Measurements from ENCODE around the gene UNC80.

The UNC80 gene

GRCh38 chr2:210002158-210003157 is 230.8 kb downstream of the UNC80 start, which contains the start of gene RPE:
Gene RPE, plus strand, starts transcription at chr2:210002638. Its CDS starts 24 bp downstream, at chr2:210002662.
- no peaks in the 10 kb centered on the region for H3K27me3 ChIP-seq (replicated peaks; ENCODE audit: control insufficient read depth, insufficient read depth, low read length)
- DNase-seq (ENCODE audit: low read depth) = peak; percentile 99
- H3K4me3 ChIP-seq (ENCODE audit: low read length) = peak within 1 kb of the TSS; percentile 99
- H3K9me3 ChIP-seq (ENCODE audit: control insufficient read depth, low read length) = no peaks in the 10 kb centered on the region
- peaks cover 44% of the 10 kb centered on the region for H3K4me1 ChIP-seq (ENCODE audit: control insufficient read depth, insufficient read depth, low read length)
- no peaks in the 10 kb centered on the region for H3K36me3 ChIP-seq (ENCODE audit: control insufficient read depth, insufficient read depth, low read length, severe bottlenecking)
- peak within 1 kb of the TSS; percentile 96 for H3K9ac ChIP-seq (ENCODE audit: low read length)

GRCh38 chr2:210003359-210003758 is 231.7 kb downstream of the UNC80 start:
- peak; percentile 56 for DNase-seq (ENCODE audit: low read depth)
- no peaks in the 10 kb centered on the region for H3K9me3 ChIP-seq (ENCODE audit: control insufficient read depth, low read length)
- peak overlapping the region; percentile 99 for H3K4me3 ChIP-seq (ENCODE audit: low read length)
- peaks cover 48% of the 10 kb centered on the region for H3K4me1 ChIP-seq (ENCODE audit: control insufficient read depth, insufficient read depth, low read length)
- no peaks in the 10 kb centered on the region for H3K27me3 ChIP-seq (replicated peaks; ENCODE audit: control insufficient read depth, insufficient read depth, low read length)
- H3K36me3 ChIP-seq (ENCODE audit: control insufficient read depth, insufficient read depth, low read length, severe bottlenecking) = peaks cover 2% of the 10 kb centered on the region
- peak overlapping the region; percentile 96 for H3K9ac ChIP-seq (ENCODE audit: low read length)

GRCh38 chr2:210004881-210005280 is 233.2 kb downstream of the UNC80 start:
- H3K27me3 ChIP-seq (replicated peaks; ENCODE audit: control insufficient read depth, insufficient read depth, low read length) = no peaks in the 10 kb centered on the region
- no peak overlapping the region for H3K9ac ChIP-seq (ENCODE audit: low read length)
- peaks cover 56% of the 10 kb centered on the region for H3K4me1 ChIP-seq (ENCODE audit: control insufficient read depth, insufficient read depth, low read length)
- peaks cover 7% of the 10 kb centered on the region for H3K36me3 ChIP-seq (ENCODE audit: control insufficient read depth, insufficient read depth, low read length, severe bottlenecking)
- H3K4me3 ChIP-seq (ENCODE audit: low read length) = peak overlapping the region; percentile 99
- no peaks in the 10 kb centered on the region for H3K9me3 ChIP-seq (ENCODE audit: control insufficient read depth, low read length)
- DNase-seq (ENCODE audit: low read depth) = peak; percentile 5

- Histone ChIP-seq H3K9ac (ENCODE audit: low read length) (no peak overlapping the region), H3K9me3 (ENCODE audit: control insufficient read depth, low read length) (no peaks in the 10 kb centered on the region), H3K36me3 (ENCODE audit: control insufficient read depth, insufficient read depth, low read length, severe bottlenecking) (peaks cover 27% of the 10 kb centered on the region), H3K4me1 (ENCODE audit: control insufficient read depth, insufficient read depth, low read length) (peaks cover 52% of the 10 kb centered on the region), H3K27me3 (replicated peaks; ENCODE audit: control insufficient read depth, insufficient read depth, low read length) (no peaks in the 10 kb centered on the region), H3K4me3 (ENCODE audit: low read length) (no peak overlapping the region)
- no peak for DNase-seq (ENCODE audit: low read depth)
Measured at GRCh38 chr2:210007895-210008294, 236.3 kb downstream of the UNC80 start.

- Histone ChIP-seq H3K9me3 (ENCODE audit: control insufficient read depth, low read length) (no peaks in the 10 kb centered on the region), H3K4me3 (ENCODE audit: low read length) (no peak overlapping the region), H3K4me1 (ENCODE audit: control insufficient read depth, insufficient read depth, low read length) (peaks cover 43% of the 10 kb centered on the region), H3K36me3 (ENCODE audit: control insufficient read depth, insufficient read depth, low read length, severe bottlenecking) (peaks cover 34% of the 10 kb centered on the region), H3K27me3 (replicated peaks; ENCODE audit: control insufficient read depth, insufficient read depth, low read length) (no peaks in the 10 kb centered on the region), H3K9ac (ENCODE audit: low read length) (no peak overlapping the region)
- DNase-seq (ENCODE audit: low read depth) = no peak
Measured at GRCh38 chr2:210009126-210009525, 237.5 kb downstream of the UNC80 start.

- no peak overlapping the region for H3K4me3 ChIP-seq (ENCODE audit: low read length)
- H3K4me1 ChIP-seq (ENCODE audit: control insufficient read depth, insufficient read depth, low read length) = peaks cover 36% of the 10 kb centered on the region
- peaks cover 37% of the 10 kb centered on the region for H3K36me3 ChIP-seq (ENCODE audit: control insufficient read depth, insufficient read depth, low read length, severe bottlenecking)
- H3K27me3 ChIP-seq (replicated peaks; ENCODE audit: control insufficient read depth, insufficient read depth, low read length) = no peaks in the 10 kb centered on the region
- no peak overlapping the region for H3K9ac ChIP-seq (ENCODE audit: low read length)
- no peak for DNase-seq (ENCODE audit: low read depth)
- H3K9me3 ChIP-seq (ENCODE audit: control insufficient read depth, low read length) = no peaks in the 10 kb centered on the region
Measured at GRCh38 chr2:210009896-210010295, 238.3 kb downstream of the UNC80 start.

GRCh38 chr2:210020138-210020537 is 248.5 kb downstream of the UNC80 start:
- H3K4me3 ChIP-seq (ENCODE audit: low read length) = no peak overlapping the region
- DNase-seq (ENCODE audit: low read depth) = no peak
- H3K27me3 ChIP-seq (replicated peaks; ENCODE audit: control insufficient read depth, insufficient read depth, low read length) = no peaks in the 10 kb centered on the region
- no peaks in the 10 kb centered on the region for H3K9me3 ChIP-seq (ENCODE audit: control insufficient read depth, low read length)
- H3K4me1 ChIP-seq (ENCODE audit: control insufficient read depth, insufficient read depth, low read length) = no peaks in the 10 kb centered on the region
- peaks cover 99% of the 10 kb centered on the region for H3K36me3 ChIP-seq (ENCODE audit: control insufficient read depth, insufficient read depth, low read length, severe bottlenecking)
- no peak overlapping the region for H3K9ac ChIP-seq (ENCODE audit: low read length)

GRCh38 chr2:210022824-210023223 is 251.2 kb downstream of the UNC80 start:
- Histone ChIP-seq H3K27me3 (replicated peaks; ENCODE audit: control insufficient read depth, insufficient read depth, low read length) (no peaks in the 10 kb centered on the region), H3K36me3 (ENCODE audit: control insufficient read depth, insufficient read depth, low read length, severe bottlenecking) (peaks cover 92% of the 10 kb centered on the region), H3K9ac (ENCODE audit: low read length) (no peak overlapping the region)

GRCh38 chr2:210027608-210028007 is 256.0 kb downstream of the UNC80 start:
- Histone ChIP-seq H3K27me3 (replicated peaks; ENCODE audit: control insufficient read depth, insufficient read depth, low read length) (no peaks in the 10 kb centered on the region), H3K9me3 (ENCODE audit: control insufficient read depth, low read length) (no peaks in the 10 kb centered on the region), H3K4me3 (ENCODE audit: low read length) (no peak overlapping the region), H3K4me1 (ENCODE audit: control insufficient read depth, insufficient read depth, low read length) (no peaks in the 10 kb centered on the region), H3K9ac (ENCODE audit: low read length) (no peak overlapping the region), H3K36me3 (ENCODE audit: control insufficient read depth, insufficient read depth, low read length, severe bottlenecking) (peaks cover 57% of the 10 kb centered on the region)
- no peak for DNase-seq (ENCODE audit: low read depth)

More at GRCh38 chr2:210022824-210023223, 251.2 kb downstream of the UNC80 start:
- Histone ChIP-seq H3K4me1 (ENCODE audit: control insufficient read depth, insufficient read depth, low read length) (no peaks in the 10 kb centered on the region), H3K9me3 (ENCODE audit: control insufficient read depth, low read length) (no peaks in the 10 kb centered on the region), H3K4me3 (ENCODE audit: low read length) (no peak overlapping the region)
- no peak for DNase-seq (ENCODE audit: low read depth)

- Histone ChIP-seq H3K27me3 (replicated peaks; ENCODE audit: control insufficient read depth, insufficient read depth, low read length) (no peaks in the 10 kb centered on the region), H3K4me3 (ENCODE audit: low read length) (no peak overlapping the region), H3K9me3 (ENCODE audit: control insufficient read depth, low read length) (no peaks in the 10 kb centered on the region), H3K9ac (ENCODE audit: low read length) (no peak overlapping the region), H3K4me1 (ENCODE audit: control insufficient read depth, insufficient read depth, low read length) (no peaks in the 10 kb centered on the region), H3K36me3 (ENCODE audit: control insufficient read depth, insufficient read depth, low read length, severe bottlenecking) (peaks cover 52% of the 10 kb centered on the region)
- no peak for DNase-seq (ENCODE audit: low read depth)
Measured at GRCh38 chr2:210028178-210028577, 256.5 kb downstream of the UNC80 start.

- no peak overlapping the region for H3K4me3 ChIP-seq (ENCODE audit: low read length)
- no peaks in the 10 kb centered on the region for H3K9me3 ChIP-seq (ENCODE audit: control insufficient read depth, low read length)
- H3K27me3 ChIP-seq (replicated peaks; ENCODE audit: control insufficient read depth, insufficient read depth, low read length) = no peaks in the 10 kb centered on the region
- DNase-seq (ENCODE audit: low read depth) = no peak
- no peak overlapping the region for H3K9ac ChIP-seq (ENCODE audit: low read length)
- H3K36me3 ChIP-seq (ENCODE audit: control insufficient read depth, insufficient read depth, low read length, severe bottlenecking) = peaks cover 9% of the 10 kb centered on the region
- H3K4me1 ChIP-seq (ENCODE audit: control insufficient read depth, insufficient read depth, low read length) = no peaks in the 10 kb centered on the region
Measured at GRCh38 chr2:210034087-210034683, 262.6 kb downstream of the UNC80 start.
